GM18520 (cell line): ENCODE measurements around the gene NRSN2.
"Not testable (repeated sequence)": the region's sequence is repeated elsewhere in the genome, so short reads cannot be mapped to it uniquely, and the experiment has no call there.

Experiments used
- ATAC-seq: cut with Tn5 transposase; IDR thresholded peaks from one replicate; pipeline ENCODE4 v1.9.1; 2021; ENCODE audit not compliant: unreplicated experiment

NRSN2 gene

DNA sequence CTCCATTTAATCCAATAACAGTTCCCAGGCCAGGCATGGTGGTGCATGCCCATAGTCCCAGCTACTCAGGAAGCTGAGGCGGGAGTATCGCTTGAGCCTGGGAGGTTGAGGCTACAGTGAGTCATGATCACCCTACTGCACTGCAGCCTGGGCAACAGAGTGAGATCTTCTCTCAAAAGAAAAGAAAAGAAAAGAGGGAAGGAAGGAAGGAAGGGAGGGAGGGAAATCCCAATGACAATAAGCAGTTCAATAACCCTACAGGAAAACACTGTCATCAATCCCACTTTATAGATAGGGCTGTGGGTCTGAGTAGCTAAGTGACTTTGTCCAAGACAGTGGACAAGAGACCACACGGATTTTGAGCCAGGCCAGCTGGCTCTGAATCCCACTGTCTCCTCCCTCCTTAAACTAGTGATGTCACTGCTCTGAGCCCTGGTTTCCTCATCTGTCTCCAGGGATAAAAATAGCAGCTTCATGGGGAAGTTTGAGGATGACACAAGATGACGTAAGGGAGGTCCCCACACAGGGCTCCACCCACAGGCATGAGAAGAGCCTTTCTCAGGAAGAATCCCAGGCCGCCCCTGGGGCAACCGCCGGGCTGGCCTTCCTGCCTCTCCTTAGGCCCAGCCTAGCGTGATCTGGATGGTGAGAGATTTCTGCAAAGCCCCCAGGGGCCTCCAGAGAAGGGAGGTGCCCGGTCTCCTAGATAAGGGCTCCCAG is 26.4 kb downstream of the NRSN2 start:
- ATAC-seq: no peak

- ATAC-seq: no peak
These were observed 28.5 kb downstream of the NRSN2 start for GRCh38 chr20:375265-375889.

GRCh38 chr20:376089-376488 is 29.2 kb downstream of the NRSN2 start:
- ATAC-seq: no peak

DNA sequence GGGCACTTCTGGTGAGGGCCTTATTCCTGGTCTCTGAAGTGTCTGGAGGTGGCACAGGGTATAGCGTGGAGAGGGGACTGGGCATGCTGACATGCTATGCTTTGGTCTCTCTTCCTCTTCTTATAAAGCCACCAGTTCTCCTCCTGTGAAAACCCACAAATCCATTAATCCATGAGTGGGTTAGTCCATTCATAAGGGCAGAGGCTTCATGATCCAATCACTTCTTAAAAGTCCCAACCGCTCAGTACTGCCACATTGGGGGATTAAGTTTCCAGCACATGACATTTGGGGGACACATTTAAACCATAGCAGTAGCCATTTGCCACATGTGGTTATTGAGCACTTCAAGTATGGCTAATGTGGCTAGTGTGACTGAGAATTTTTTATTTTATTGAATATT is 29.8 kb downstream of the NRSN2 start:
- no peak for ATAC-seq

DNA sequence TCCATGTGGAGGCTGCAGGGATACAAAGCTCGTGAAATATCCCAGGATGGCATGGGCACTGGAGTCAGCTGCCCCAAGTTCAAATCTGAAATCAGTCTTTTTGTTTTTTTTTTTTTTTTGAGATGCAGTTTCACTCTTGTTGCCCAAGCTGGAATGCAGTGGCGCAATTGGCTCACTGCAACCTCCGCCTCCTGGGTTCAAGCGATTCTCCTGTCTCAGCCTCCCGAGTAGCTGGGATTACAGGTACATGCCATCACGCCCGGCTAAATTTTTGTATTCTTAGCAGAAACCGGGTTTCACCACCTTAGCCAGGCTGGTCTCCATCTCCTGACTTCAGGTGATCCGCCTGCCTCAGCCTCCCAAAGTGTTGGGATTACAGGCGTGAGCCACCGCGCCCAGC is 30.7 kb downstream of the NRSN2 start:
- not testable (repeated sequence) for ATAC-seq

GRCh38 chr20:378961-379336 is 32.0 kb downstream of the NRSN2 start:
- ATAC-seq: no peak

GRCh38 chr20:380763-381580 is 34.1 kb downstream of the NRSN2 start:
- peak; percentile 38 for ATAC-seq

DNA sequence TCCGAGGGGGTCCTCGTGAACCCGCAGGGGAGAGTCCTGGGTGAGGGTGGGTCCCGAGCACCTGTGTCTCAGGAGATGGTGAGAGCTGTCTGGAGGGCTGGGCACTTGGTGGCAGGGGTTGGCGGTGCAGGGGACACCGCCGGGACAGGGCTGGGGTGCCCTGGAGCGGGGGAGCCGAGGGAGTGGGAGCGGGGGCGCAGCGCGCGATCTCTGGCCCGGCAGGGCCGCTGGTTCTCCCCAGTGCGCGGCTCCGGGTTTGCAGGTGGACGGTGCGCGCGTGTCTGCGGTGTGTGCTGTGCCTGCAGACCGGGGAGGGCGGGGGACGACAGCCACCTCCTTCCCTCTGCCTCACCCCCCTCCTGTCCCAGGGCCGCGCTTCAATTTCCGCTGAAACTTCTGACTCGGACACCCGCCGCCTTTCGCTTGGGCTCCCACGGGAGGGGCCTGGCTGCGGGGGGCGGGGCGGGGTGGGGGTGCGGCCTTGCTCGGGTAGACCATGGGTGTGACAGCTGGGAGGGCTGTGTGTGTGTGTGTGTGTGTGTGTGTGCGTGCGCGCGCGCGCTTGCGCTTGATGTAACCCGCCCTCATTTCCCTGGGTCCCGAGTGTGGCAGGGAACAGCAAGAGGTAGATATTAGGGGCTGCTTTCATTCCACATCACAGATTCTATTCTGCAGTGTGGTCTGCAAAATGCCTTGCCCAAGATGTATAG is 34.8 kb downstream of the NRSN2 start:
- peak; percentile 40 for ATAC-seq

DNA sequence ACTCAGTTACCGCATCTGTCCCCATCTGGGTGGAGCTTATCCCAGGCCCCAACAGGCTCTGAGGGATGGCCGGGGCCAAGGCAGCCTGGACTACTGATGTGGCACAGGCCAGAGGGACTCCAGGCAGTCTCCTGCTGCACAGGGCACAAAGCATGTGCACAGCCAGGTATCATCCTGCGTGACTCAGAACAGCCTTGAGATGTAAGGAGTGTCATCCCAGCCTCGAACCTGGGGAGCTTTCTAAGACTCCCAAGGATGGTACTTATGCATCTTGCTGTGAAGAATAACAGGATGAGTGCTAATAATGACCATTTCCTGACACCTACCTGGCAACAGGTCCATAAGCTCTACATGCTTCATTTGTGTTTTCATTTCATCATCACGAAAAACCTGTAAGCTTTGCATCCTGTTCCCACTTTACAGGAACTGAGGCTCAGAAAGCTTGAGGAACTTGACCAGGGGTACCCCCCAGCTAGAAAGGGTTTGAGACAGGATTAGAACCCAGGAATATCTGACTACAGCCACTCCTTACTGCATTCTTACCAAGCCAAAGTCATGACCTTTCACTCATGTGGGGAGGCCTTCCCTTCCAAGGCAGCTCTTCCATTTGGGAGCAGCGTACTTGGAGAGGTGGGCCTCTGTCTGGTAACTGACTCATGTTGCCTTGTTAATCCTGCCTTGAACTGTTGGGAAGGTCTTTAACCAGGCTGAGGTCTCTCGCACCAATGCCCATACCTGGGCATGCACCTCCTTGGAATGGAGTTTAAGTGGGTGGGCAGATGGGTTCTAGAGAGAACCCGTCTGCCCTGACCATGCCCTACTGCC is 35.6 kb downstream of the NRSN2 start:
- ATAC-seq: no peak

GRCh38 chr20:383889-384288 is 37.0 kb downstream of the NRSN2 start:
- ATAC-seq: no peak

GRCh38 chr20:384723-385122 is 37.8 kb downstream of the NRSN2 start:
- no peak for ATAC-seq

DNA sequence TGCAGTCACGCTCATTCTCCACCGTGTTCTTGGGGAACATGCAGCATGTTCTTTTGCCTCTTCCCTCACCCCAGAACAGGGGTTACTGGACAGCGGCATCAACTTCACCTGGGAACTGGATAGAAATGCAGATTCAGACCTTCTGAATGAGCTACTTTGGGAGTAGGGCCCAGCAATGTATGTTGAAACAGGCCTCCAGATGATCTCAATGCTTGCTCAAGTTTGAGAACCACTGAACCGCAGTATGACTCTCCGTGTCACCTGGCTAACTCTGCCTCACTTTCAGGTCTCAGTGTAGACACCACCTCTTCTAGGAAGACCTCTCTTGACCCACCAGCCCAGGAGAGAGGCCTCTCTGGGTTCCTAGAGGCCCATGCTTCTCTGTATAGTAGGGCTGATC is 38.5 kb downstream of the NRSN2 start:
- ATAC-seq: no peak

DNA sequence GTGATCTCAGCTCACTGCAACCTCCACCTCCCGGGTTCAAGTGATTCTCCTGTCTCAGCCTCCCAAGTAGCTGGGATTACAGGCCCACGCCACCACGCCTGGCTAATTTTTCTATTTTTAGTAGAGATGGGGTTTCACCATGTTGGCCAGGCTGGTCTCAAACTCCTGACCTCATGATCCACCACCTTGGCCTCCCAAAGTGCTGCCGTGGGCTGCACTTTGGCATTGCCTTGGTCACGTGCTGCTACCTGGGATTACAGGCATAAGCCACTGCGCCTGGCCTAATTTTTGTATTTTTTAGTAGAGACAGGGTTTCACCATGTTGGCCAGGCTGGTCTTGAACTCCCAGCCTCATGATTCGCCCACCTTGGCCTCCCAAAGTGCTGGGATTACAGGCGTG is 39.7 kb downstream of the NRSN2 start:
- not testable (repeated sequence) for ATAC-seq

DNA sequence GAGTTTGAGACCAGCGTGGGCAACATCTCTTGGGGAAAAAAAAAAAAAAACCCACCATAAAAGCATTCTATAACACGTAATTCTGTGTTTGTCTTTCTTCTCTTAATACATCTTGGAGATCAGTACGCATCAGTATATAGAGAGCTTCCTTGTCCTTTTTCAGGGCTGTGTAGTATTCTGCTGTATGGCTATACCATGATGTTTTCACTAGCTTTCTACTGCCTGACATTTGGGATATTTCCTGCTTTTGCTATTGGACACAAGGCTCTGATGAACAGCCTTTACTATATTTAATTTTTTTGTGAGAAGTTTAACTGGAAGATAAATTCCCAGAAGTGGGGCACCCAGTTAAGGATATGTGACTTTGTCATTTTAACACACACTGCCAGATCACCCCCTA is 40.6 kb downstream of the NRSN2 start:
- no peak for ATAC-seq

DNA sequence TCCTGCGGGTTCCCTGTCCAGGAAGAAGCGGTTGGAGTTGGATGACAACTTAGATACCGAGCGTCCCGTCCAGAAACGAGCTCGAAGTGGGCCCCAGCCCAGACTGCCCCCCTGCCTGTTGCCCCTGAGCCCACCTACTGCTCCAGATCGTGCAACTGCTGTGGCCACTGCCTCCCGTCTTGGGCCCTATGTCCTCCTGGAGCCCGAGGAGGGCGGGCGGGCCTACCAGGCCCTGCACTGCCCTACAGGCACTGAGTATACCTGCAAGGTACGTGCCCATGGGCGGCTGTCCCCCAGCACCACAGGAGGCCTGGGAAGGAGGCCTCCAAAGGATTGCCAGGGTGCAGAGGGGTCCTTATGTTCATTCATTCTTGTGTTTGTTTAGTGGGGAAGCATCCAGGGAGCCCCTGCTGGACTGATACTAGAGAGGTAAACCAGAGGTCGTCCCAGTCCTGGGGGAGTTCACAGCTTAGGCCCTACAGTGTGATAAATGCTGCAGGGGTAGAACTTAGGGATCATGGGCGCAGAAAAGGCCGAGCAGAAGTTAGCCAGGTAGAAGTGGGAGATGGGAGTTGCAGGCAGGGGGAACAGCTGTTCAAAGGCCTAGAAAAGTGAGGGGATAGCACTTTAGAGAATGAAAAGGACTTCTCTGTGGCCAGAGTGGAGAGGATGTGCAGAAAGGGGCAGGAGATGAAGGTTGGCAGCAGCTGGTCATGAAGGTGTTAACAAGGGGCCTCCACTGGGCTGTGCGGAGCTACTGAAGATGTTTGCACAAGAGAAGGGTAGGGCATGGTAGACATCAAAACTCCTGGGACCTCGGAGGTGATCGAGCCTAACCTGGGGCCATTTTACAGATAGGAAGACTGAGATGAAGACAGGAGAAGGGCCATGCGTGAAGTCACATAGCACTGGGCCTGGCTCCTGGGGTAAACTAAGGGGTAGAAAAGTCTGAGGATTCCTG is 41.4 kb downstream of the NRSN2 start:
- ATAC-seq: no peak

DNA sequence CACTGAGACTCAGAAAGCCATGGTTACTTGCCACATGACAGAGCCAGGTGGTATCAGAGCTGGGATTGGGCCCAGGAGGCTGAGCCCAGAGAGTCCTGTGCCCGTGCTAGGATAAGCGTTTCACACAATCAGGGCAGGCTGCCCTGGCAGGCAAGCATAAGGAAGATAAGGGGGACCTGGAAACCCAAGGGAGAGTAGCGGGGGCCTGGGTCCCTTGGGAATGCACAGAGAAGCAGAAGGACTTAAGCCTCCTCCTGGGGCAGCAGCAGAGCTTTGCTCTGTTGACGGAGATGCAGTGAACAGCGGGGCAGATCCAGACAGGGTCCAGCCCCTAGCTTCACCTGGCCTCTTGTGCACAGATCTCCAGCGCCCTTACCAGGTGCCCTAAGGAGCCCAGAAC is 42.3 kb downstream of the NRSN2 start:
- ATAC-seq: no peak

DNA sequence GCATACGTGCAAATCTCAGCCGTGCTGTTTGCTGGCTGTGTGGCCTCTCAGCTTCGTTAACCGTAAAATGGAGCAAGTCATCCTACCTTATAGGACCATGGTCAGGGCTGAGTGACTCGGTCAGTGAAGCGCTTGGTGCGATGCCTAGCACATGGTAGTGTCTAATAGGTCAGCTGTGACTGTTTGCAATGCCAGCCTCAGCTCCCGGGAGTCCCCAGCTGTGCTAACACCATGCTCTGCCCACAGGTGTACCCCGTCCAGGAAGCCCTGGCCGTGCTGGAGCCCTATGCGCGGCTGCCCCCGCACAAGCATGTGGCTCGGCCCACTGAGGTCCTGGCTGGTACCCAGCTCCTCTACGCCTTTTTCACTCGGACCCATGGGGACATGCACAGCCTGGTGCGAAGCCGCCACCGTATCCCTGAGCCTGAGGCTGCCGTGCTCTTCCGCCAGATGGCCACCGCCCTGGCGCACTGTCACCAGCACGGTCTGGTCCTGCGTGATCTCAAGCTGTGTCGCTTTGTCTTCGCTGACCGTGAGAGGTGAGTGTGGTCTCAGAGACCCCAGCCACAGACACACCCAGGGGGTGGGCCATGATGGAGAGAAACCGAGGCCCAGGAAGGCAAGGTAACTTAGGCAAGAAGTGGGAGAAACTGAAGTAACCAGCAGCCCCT is 44.3 kb downstream of the NRSN2 start:
- no peak for ATAC-seq

DNA sequence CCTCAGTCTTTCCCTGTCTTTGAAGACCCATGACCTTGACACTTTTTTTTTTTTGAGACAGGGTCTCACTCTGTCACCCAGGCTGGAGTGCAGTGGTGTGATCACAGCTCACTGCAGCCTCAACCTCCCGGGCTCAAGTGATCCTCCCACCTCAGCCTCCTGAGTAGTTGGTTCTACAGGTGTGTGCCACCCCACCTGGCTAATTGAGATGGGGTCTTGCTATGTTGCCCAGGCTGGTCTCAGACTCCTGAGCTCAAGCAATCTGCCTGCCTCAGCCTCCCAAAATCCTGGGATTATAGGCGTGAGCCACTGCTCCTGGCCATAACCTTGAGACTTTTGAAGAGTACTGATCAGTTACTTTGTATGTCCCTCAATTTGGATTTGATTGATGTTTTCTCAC is 46.4 kb downstream of the NRSN2 start:
- ATAC-seq: not testable (repeated sequence)

DNA sequence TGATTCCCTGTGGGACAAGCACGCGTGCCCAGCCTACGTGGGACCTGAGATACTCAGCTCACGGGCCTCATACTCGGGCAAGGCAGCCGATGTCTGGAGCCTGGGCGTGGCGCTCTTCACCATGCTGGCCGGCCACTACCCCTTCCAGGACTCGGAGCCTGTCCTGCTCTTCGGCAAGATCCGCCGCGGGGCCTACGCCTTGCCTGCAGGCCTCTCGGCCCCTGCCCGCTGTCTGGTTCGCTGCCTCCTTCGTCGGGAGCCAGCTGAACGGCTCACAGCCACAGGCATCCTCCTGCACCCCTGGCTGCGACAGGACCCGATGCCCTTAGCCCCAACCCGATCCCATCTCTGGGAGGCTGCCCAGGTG is 49.3 kb downstream of the NRSN2 start:
- ATAC-seq: no peak
